ENCODE data around the gene SOS1.
A peak's percentile ranks its signal among the peaks of the same experiment; 100 is the strongest.
"Not testable (repeated sequence)": the region's sequence is repeated elsewhere in the genome, so short reads cannot be mapped to it uniquely, and the experiment has no call there.

SOS1 gene

GRCh38 chr2:39099310-39099869 lies 21.5 kb downstream of the SOS1 start:
- no peak for DNase-seq

- no peak for DNase-seq
These were observed 25.2 kb downstream of the SOS1 start for GRCh38 chr2:39095624-39096023.

- DNase-seq, result no peak
These were observed 26.0 kb downstream of the SOS1 start for GRCh38 chr2:39094717-39095363.

GRCh38 chr2:39093218-39093898 lies 27.5 kb downstream of the SOS1 start:
- DNase-seq, result no peak

- peak; percentile 13 to 20 for DNase-seq
These were observed 29.3 kb downstream of the SOS1 start for GRCh38 chr2:39091543-39091942.

GRCh38 chr2:39091063-39091462 lies 29.8 kb downstream of the SOS1 start:
- DNase-seq, result no peak

GRCh38 chr2:39080152-39080551 lies 40.7 kb downstream of the SOS1 start:
- no peak for DNase-seq

GRCh38 chr2:39069890-39070465 lies 50.9 kb downstream of the SOS1 start:
- no peak for DNase-seq

GRCh38 chr2:39069136-39069515 lies 51.7 kb downstream of the SOS1 start:
- no peak for DNase-seq

- DNase-seq, result no peak
These were observed 52.3 kb downstream of the SOS1 start for GRCh38 chr2:39068299-39069135.

- no peak for DNase-seq
These were observed 55.2 kb downstream of the SOS1 start for GRCh38 chr2:39065616-39066015.

GRCh38 chr2:39062320-39062719 lies 58.5 kb downstream of the SOS1 start:
- DNase-seq, result no peak

GRCh38 chr2:39061280-39061679 lies 59.6 kb downstream of the SOS1 start:
- DNase-seq, result no peak

- peak; percentile 49 to 89 for DNase-seq
These were observed 61.4 kb downstream of the SOS1 start for GRCh38 chr2:39059366-39059952.

GRCh38 chr2:39058101-39058500 lies 62.8 kb downstream of the SOS1 start:
- DNase-seq, result no peak

- not testable (repeated sequence) for DNase-seq
These were observed 68.2 kb downstream of the SOS1 start for GRCh38 chr2:39052665-39053064.

- DNase-seq, result no peak
These were observed 70.7 kb downstream of the SOS1 start for GRCh38 chr2:39050109-39050508.

GRCh38 chr2:39039072-39039471 lies 81.8 kb downstream of the SOS1 start:
- no peak for DNase-seq

GRCh38 chr2:39033980-39034379 lies 86.9 kb downstream of the SOS1 start:
- no peak for DNase-seq

- no peak for DNase-seq
These were observed 93.4 kb downstream of the SOS1 start for GRCh38 chr2:39027421-39027820.

GRCh38 chr2:39024833-39025232 lies 96.0 kb downstream of the SOS1 start:
- no peak for DNase-seq

- no peak for DNase-seq
These were observed 97.2 kb downstream of the SOS1 start for GRCh38 chr2:39023649-39024048.
